ENCODE measurements around the gene SENP6. TPM values are rescaled to one million over a fixed set of nuclear protein-coding genes. Genes with fewer than 3 reads are reported as not detected.
"Not testable (repeated sequence)": the region's sequence is repeated elsewhere in the genome, so short reads cannot be mapped to it uniquely, and the experiment has no call there.

Gene SENP6
- total and polyA plus RNA-seq, 2 donors = 44.2 to 347 TPM

GRCh38 chr6:75588948-75589347 is 12.7 kb upstream of the SENP6 start:
- Histone ChIP-seq H3K36me3 (ENCODE audit: insufficient read depth) (no peaks in the 10 kb centered on the region), H3K4me1 (ENCODE audit: insufficient read depth) (no peaks in the 10 kb centered on the region), H3K4me3 (ENCODE audit: low read depth, low read length) (no peak overlapping the region), H3K27ac (ENCODE audit: low read depth) (no peak overlapping the region)
- 98% methylated on average over 2 of the region's 2 CpGs for WGBS
- DNase-seq (ENCODE audit: extremely low spot score) = no peak

DNA sequence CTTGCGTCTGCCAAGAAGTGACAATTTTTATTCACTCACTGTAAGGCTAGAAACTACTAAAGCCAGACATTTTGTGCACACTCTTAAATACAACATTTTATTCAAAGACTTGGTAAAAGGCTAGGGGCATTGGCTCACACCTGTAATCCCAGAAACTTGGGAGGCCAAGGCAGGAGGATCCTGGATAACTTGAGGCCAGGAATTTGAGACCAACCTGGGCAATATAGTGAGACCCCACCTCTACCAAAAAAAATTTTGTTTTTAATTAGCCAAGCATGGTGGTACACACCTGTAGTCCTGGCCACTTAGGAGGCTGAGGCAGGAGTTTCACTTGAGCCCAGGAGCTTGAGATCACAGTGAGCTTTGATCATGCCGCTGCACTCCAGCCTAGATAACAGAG is 11.3 kb upstream of the SENP6 start:
- Histone ChIP-seq H3K4me3 (ENCODE audit: low read depth, low read length) (no peak overlapping the region), H3K36me3 (ENCODE audit: insufficient read depth) (no peaks in the 10 kb centered on the region), H3K27ac (ENCODE audit: low read depth) (no peak overlapping the region), H3K4me1 (ENCODE audit: insufficient read depth) (no peaks in the 10 kb centered on the region)
- 97% methylated on average over 2 of the region's 2 CpGs for WGBS
- no peak for DNase-seq (ENCODE audit: extremely low spot score)

- WGBS = 96% methylated on average over 2 of the region's 2 CpGs
- not testable (repeated sequence) for H3K4me3 ChIP-seq (ENCODE audit: low read depth, low read length); H3K36me3 ChIP-seq (ENCODE audit: insufficient read depth); H3K27ac ChIP-seq (ENCODE audit: low read depth); H3K4me1 ChIP-seq (ENCODE audit: insufficient read depth); DNase-seq (ENCODE audit: extremely low spot score)
Measured at GRCh38 chr6:75596380-75596779, 5.3 kb upstream of the SENP6 start.

DNA sequence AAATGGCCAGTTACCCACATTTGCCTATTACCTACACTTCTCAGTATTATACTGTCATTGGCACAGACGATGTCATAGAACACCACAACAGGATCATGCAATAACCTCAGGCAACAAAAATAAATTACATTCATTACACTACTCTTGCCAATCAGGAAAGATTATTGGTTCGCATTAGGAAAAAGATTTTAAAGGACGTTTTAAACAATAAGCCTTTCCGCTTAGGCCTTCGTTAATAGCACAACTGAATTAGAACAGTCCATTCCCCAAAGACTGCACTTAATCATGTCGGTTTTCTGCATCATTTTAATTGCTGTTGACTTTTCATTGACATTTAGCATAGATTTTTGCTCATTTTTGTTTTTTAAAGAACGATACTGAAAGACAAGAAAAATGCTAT is 912 bp upstream of the SENP6 start:
- H3K4me1 ChIP-seq (ENCODE audit: insufficient read depth) = no peaks in the 10 kb centered on the region
- no peak for DNase-seq (ENCODE audit: extremely low spot score)
- H3K36me3 ChIP-seq (ENCODE audit: insufficient read depth) = no peaks in the 10 kb centered on the region
- H3K4me3 ChIP-seq (ENCODE audit: low read depth, low read length) = no peak overlapping the region
- peak overlapping the region; percentile 29 for H3K27ac ChIP-seq (ENCODE audit: low read depth)
- WGBS = 50% methylated on average over 7 of the region's 7 CpGs

DNA sequence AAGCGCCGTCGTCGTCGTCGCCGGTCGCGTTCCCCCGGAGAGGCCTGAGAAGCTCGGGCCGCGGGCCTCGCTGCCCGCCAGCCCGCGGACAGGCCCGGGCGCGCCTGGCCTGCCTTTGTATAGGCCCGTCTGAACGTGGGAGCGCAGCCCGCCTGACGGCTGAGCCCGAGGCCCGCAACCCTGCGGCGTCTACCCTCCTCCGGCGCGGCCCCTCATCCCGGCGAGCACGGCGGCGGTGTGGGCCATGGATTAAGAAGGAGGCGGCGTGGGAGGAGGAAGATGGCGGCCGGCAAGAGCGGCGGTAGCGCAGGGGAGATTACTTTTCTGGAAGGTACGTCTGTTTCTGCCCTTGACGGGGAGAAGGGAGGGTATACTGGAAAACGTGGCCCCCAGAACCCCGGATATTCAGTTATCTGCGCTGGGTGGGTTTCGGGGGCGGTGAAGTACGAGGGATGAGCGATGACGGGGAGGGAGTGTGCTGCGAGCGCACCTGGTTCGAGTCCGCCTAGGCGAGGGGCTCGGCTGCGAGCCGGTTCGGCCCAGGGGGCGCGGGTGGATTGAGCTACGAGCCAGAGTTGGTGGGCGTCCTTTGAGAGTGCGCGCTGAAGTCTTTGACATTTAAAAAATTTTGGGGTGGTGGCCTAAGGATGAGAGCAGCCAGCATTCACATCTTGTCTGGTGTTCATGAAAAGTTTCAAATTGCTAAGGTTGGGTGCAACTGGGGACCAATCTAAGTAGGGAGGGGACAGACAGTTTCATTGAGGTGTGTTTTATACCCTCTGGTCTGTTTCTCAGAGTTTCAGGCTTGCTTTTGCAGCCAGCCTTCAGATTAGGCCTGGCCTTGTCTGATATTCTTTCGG is 796 bp downstream of the SENP6 start:
- no peaks in the 10 kb centered on the region for H3K4me1 ChIP-seq (ENCODE audit: insufficient read depth)
- WGBS = under 1% methylated on average over 70 of the region's 70 CpGs
- no peak for DNase-seq (ENCODE audit: extremely low spot score)

DNA sequence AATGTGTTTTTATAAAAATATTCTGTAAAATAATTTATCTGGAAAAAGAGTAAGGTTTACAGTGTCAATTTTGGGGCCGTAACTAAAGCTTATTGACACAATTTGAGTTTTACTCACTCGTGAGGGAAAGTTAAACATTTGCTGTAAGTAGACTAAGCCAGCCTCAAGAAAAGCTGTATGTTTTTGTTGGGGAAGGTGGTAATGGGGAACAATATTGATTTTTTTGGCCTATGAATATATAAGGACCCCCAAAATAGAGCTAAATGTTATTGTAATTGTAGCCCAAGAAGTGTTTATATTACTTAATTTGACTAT is 1.4 kb downstream of the SENP6 start:
- peak overlapping the region; percentile 73 for H3K4me3 ChIP-seq (ENCODE audit: low read depth, low read length)
- peak overlapping the region; percentile 100 for H3K27ac ChIP-seq (ENCODE audit: low read depth)
- WGBS = under 1% methylated on average over 2 of the region's 2 CpGs
- DNase-seq (ENCODE audit: extremely low spot score) = no peak
- H3K4me1 ChIP-seq (ENCODE audit: insufficient read depth) = no peaks in the 10 kb centered on the region
- no peaks in the 10 kb centered on the region for H3K36me3 ChIP-seq (ENCODE audit: insufficient read depth)

More for the DNA sequence above, 796 bp downstream of the SENP6 start:
- Histone ChIP-seq H3K27ac (ENCODE audit: low read depth) (peak overlapping the region; percentile 100), H3K36me3 (ENCODE audit: insufficient read depth) (no peaks in the 10 kb centered on the region), H3K4me3 (ENCODE audit: low read depth, low read length) (peak overlapping the region; percentile 73)

- H3K4me1 ChIP-seq (ENCODE audit: insufficient read depth) = no peaks in the 10 kb centered on the region
- WGBS = 94% methylated on average over 16 of the region's 16 CpGs
- DNase-seq (ENCODE audit: extremely low spot score) = no peak
- no peak overlapping the region for H3K4me3 ChIP-seq (ENCODE audit: low read depth, low read length)
- no peak overlapping the region for H3K27ac ChIP-seq (ENCODE audit: low read depth)
- no peaks in the 10 kb centered on the region for H3K36me3 ChIP-seq (ENCODE audit: insufficient read depth)
Measured at GRCh38 chr6:75604294-75604693, 2.6 kb downstream of the SENP6 start.

DNA sequence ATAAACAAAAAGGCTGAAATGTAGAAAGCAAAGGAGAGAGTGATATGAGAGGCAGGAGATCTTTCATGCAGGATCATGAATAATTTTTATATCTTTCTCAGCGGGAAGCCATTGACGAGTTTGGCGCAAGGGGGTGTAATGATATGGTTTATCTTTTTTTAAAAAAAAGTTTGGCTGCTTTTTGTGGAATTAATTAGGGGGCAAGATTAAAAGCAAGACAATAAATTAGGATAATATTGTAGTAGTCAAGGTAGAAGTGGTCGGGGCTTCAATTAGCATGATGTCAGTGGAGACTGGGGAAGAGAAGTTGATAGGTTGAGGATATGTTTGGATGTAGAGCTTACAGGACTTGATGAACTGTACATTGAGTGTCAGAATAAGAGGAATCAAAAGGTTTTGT is 4.0 kb downstream of the SENP6 start:
- WGBS = 96% methylated on average over 4 of the region's 4 CpGs
- no peak for DNase-seq (ENCODE audit: extremely low spot score)
- no peaks in the 10 kb centered on the region for H3K36me3 ChIP-seq (ENCODE audit: insufficient read depth)
- H3K27ac ChIP-seq (ENCODE audit: low read depth) = no peak overlapping the region
- no peaks in the 10 kb centered on the region for H3K4me1 ChIP-seq (ENCODE audit: insufficient read depth)
- H3K4me3 ChIP-seq (ENCODE audit: low read depth, low read length) = no peak overlapping the region

DNA sequence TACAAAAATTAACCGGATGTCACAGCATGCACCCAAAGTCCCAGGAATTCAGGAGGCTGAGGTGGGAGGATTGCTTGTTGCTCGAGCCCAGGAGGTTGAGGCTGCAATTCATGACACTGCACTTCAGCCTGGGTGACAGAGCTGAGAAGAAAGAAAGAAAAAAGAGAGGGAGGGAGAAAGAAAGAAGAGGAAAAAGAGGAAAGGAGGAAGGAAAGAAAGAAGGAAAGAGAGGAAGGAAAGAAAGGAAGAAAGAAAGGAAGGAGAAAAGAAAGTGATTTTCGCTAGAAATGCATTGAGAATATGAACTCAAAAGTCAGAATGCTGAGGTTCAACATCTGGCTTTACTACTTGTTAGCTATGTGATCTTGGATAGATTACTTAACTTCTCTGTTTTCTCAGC is 6.6 kb downstream of the SENP6 start:
- no peaks in the 10 kb centered on the region for H3K36me3 ChIP-seq (ENCODE audit: insufficient read depth)
- no peak overlapping the region for H3K4me3 ChIP-seq (ENCODE audit: low read depth, low read length)
- no peaks in the 10 kb centered on the region for H3K4me1 ChIP-seq (ENCODE audit: insufficient read depth)
- H3K27ac ChIP-seq (ENCODE audit: low read depth) = no peak overlapping the region
- 89% methylated on average over 3 of the region's 3 CpGs for WGBS
- DNase-seq (ENCODE audit: extremely low spot score) = no peak

DNA sequence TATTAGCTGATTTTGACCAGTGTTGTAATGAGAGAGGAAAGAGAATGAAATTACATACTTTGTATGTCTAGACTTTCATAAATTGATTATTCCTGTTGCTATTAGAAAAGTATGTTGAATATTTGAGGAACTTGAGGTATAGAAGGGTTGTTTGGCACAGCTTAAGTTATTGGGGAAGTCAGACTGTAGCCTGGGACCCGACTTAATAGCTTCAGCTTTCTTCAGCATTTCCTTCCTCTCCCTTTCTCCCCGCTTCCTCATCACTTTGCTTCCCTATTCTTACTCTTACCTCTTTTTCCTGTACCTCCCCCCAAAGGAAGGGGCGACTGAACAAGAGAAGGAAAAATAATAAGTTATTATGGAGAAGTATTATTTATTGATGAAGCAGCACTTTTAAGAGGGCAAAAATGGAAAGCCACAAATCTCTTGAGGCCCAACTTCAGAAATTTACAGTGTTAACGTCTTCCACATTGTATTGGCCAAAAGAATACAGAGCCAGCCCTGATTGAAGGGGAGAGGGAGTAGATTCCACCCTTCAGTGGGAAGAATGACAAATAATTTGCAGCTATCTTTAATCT is 7.4 kb downstream of the SENP6 start:
- H3K4me3 ChIP-seq (ENCODE audit: low read depth, low read length) = no peak overlapping the region
- no peak overlapping the region for H3K27ac ChIP-seq (ENCODE audit: low read depth)
- H3K4me1 ChIP-seq (ENCODE audit: insufficient read depth) = no peaks in the 10 kb centered on the region

DNA sequence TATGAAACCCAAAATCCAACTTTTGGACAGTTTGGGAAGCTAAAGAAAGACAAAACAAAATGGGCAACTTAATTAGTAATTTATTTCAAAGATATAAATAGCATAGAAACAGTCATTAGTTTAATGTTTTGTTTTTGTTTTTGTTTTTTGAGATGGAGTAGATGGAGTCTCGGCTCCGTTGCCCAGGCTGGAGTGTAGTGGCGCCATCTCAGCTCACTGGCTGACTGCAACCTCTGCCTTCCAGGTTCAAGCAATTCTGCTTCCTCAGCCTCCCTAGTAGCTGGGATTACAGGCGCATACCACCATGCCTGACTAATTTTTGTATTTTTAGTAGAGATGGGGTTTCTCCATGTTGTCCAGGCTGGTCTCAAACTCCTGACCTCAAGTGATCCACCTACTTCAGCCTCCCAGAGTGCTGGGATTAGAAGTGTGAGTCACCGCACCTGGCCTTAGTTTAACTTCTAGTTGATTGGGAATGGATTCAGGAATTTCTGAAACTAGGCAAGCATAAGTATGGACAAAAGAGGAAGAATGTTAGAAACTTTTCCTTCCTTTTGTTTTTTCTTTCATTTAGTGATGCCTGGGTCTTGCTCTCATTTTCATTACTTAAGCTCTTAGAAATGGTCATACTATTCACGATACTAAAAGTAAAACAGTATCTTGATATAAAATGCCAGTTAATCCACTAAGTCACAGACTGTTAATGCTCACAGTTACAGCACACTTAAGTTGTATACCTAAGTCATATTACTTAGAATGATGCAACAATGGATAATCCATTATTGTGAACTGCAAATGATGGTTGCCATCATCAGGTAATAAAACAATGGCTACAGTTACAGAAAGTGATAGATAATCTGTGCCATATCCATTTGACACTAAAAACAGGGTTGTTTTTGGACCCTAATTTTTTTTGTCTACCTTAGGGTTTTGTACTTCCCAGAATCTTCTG is 8.2 kb downstream of the SENP6 start:
- Histone ChIP-seq H3K27ac (ENCODE audit: low read depth) (no peak overlapping the region), H3K4me1 (ENCODE audit: insufficient read depth) (no peaks in the 10 kb centered on the region), H3K4me3 (ENCODE audit: low read depth, low read length) (no peak overlapping the region), H3K36me3 (ENCODE audit: insufficient read depth) (no peaks in the 10 kb centered on the region)
- no peak for DNase-seq (ENCODE audit: extremely low spot score)
- 82% methylated on average over 6 of the region's 6 CpGs for WGBS

More for the DNA sequence above, 7.4 kb downstream of the SENP6 start:
- no peak for DNase-seq (ENCODE audit: extremely low spot score)
- WGBS = 56% methylated on average over 4 of the region's 4 CpGs
- no peaks in the 10 kb centered on the region for H3K36me3 ChIP-seq (ENCODE audit: insufficient read depth)

- H3K4me1 ChIP-seq (ENCODE audit: insufficient read depth) = no peaks in the 10 kb centered on the region
- no peak for DNase-seq (ENCODE audit: extremely low spot score)
- WGBS = 29% methylated on average over 2 of the region's 2 CpGs
- H3K27ac ChIP-seq (ENCODE audit: low read depth) = no peak overlapping the region
- H3K4me3 ChIP-seq (ENCODE audit: low read depth, low read length) = no peak overlapping the region
- no peaks in the 10 kb centered on the region for H3K36me3 ChIP-seq (ENCODE audit: insufficient read depth)
Measured at GRCh38 chr6:75611011-75611701, 9.5 kb downstream of the SENP6 start.

DNA sequence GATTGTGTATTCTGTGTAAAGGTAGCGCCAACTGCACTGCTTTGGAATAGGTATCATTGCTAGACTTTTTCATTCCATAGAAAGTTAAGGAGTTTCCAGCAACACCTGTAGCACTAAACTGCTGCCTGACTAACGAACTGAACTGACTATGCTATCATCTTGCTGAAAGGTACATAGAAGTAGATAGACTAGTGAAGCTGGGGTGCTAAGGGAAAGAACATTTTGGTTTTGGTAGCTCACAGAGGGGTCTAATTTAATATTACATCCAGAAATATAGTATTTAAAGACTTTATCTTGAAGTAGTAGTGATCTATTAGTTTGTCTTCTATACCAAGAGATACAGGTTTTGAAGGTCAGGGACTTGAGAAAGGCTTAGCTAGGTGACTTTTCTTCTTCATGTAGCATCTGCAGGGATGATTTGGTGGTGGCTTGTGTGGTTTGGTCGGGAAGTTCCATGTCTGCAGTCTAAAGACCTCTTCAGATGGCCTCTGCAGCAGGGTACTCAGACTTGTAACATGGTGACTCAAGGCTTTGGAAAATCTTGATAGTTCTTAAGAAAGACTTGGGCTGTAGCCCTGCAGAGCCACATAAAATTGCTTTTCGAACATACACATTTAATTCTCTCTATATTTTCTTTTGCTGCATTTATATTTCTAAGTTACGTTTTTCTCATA is 10.2 kb downstream of the SENP6 start:
- Histone ChIP-seq H3K36me3 (ENCODE audit: insufficient read depth) (no peaks in the 10 kb centered on the region), H3K27ac (ENCODE audit: low read depth) (no peak overlapping the region), H3K4me3 (ENCODE audit: low read depth, low read length) (no peak overlapping the region), H3K4me1 (ENCODE audit: insufficient read depth) (no peaks in the 10 kb centered on the region)
- DNase-seq (ENCODE audit: extremely low spot score) = no peak
- 80% methylated on average over 5 of the region's 5 CpGs for WGBS
